HG02852 (cell line): ENCODE results near the gene POLQ.
"Not testable (repeated sequence)": the region's sequence is repeated elsewhere in the genome, so short reads cannot be mapped to it uniquely, and the experiment has no call there.

Experiments
- ATAC-seq: cut with Tn5 transposase; IDR thresholded peaks from one replicate; pipeline ENCODE4 v1.9.1; 2021; ENCODE audit warnings: mild to moderate bottlenecking, moderate library complexity; ENCODE audit not compliant: unreplicated experiment

The POLQ gene

GRCh38 chr3:121514496-121514895 is 31.3 kb downstream of the POLQ start:
- no peak for ATAC-seq

GRCh38 chr3:121508389-121508788 is 37.4 kb downstream of the POLQ start:
- ATAC-seq, result no peak

DNA sequence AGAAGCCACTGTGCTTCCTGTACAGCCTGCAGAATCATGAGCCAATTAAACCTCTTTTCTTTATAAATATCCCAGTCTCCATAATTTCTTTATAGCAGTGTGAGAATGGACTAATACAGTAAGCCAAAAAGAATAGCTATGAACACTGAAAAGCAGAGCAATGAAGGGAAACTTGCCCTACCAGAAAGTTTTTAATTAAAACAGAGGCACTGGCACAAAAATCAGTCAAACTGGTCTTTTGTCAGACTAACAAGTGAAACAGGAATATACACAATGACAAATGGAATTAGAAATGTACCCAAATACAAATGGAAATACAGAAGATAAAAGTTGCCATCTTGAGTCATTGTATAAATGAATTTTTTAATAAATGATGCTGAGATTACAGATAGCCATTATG is 40.5 kb downstream of the POLQ start:
- no peak for ATAC-seq

GRCh38 chr3:121504618-121505017 is 41.2 kb downstream of the POLQ start:
- no peak for ATAC-seq

GRCh38 chr3:121496786-121497185 is 49.0 kb downstream of the POLQ start:
- ATAC-seq, result no peak

GRCh38 chr3:121493431-121493830 is 52.4 kb downstream of the POLQ start:
- ATAC-seq, result no peak

DNA sequence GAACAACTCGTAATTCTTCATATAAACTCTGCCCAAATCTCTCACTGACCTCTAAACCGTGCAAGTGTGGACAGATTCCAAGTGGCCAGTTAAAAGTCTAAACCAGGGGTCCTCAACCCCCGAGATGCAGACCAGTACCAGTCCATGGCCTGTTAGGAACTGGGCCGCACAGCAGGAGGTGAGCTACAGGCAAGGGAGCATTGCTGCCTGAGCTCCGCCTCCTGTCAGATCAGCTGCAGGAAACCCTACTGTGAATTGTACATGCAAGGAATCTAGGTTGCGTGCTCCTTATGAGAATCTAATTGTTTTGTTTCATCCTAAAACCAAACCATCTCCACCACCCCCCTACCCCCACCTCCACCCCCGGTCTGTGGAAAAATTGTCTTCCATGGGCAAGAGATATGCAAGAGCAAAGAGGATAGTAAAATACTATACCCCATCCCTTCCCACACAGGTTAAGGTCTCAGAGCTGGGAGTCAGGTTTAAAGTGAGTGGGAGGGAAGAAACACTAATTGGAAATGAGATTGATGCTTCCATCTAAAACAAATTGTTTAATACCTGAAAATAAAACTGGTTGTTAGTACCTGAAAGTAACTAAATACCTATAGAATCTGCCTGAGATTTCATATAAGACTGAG is 54.0 kb downstream of the POLQ start:
- ATAC-seq, result no peak

DNA sequence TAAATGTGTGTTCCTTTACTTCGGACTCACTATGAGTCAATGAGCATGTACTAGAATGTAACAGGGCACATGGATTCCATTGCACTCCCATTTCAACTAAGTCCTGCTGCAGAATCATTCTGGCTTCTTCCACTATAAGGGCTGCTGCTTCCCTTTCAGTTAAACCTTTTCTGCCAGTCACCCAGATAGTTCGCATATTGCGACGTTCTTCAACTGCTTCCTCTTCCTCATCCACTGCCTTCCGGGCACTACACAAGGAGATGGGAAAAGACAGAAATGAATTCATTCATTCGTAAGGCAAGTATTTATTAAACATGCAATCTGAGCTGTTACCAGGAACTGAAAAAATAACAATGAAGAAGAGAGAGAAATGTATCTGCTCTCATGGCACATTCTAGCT is 55.6 kb downstream of the POLQ start:
- no peak for ATAC-seq

GRCh38 chr3:121488628-121489027 is 57.2 kb downstream of the POLQ start:
- no peak for ATAC-seq

GRCh38 chr3:121483290-121483689 is 62.5 kb downstream of the POLQ start:
- no peak for ATAC-seq

GRCh38 chr3:121482660-121483059 is 63.1 kb downstream of the POLQ start:
- no peak for ATAC-seq

- no peak for ATAC-seq
Measured at GRCh38 chr3:121481106-121481880, 64.5 kb downstream of the POLQ start.

DNA sequence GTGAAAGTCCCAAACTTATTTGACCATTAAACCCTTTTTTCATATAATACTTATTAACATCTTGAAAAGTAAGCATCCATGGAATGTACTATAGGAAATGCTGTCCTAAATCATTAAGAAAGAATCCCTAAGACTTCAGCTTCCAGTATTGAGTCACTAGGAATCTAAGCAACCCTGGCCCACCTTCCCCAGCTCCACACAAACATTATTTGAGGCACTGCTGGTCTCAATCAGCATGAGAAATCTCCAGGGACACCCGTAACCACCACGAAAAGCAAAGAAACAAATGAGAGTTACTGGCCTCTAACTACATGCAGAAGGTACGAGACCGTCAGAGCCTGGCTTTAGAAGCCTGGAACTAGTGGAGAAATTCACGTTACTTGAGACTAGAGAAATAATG is 68.2 kb downstream of the POLQ start:
- no peak for ATAC-seq

DNA sequence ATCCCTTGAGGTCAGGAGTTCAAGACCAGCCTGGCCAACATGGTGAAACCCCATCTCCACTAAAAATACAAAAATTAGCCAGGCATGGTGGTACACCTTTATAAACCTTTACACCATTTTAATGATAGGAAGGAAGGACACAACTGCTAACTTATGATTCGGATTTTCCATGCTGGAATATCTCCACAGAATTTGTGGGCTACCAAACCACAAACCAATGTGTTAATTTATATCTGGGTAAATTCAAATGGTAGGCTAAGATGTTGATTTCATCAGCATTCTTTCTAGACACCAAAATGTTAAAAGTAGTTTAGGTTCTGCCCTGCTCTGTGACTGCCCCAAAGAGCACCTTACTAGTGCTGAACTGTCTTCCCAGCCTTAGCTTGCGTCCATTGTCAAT is 72.8 kb downstream of the POLQ start:
- no peak for ATAC-seq

GRCh38 chr3:121467085-121467484 is 78.7 kb downstream of the POLQ start:
- ATAC-seq, result no peak

DNA sequence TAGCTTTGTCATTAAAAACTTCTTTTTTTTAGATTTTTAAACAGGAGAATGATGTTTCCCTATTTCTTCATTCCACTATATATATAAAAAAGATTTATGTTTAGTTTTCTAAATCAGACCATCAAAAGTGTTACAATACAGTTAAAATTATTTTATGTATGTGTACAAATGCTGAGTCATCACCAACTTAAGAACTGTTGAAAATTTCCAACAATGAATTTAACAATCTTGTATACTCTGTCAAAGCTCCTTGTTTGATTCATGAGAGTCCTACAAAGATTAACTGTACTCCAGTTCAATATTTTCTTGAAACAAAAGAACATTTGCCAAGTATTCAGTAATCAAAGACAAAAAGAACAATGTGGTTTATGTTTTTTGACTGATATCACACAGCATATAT is 82.0 kb downstream of the POLQ start:
- ATAC-seq, result no peak

DNA sequence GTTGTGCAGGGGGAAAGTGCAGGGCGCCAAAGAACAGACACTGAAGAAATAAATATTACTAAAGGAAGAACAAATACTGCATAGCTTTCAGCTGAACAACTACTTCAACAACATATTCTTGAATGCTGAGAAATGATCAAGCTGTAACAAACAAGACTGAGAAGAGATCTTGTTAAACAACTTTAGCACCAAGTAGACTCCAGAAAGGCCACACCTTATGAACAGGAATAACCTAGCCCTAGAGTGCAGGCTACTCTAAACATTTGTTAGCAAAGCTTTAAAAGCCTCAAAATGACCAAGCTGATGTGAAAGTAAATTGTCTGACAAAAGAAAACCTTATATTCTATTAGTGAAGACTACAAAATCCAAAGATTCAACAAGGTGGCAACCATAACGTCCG is 83.2 kb downstream of the POLQ start:
- ATAC-seq, result no peak

- not testable (repeated sequence) for ATAC-seq
Measured at GRCh38 chr3:121451752-121452151, 94.0 kb downstream of the POLQ start.

DNA sequence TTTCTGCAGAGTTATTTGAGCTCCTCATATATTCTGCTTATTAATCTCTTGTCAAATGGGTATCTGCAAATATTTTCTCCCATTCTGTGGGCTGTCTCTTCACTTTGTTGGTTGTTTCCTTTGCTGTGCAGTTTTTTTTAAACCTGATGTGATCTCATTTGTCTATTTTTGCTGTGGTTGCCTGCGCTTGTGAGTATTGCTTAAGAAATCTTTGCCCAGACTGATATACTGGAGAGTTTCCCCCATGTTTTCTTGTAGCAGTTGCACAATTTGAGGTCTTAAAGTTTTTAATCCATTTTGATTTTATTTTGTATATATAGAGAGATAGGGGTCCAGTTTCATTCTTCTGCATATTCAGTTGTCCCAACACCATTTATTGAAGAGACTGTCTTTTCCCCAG is 102.3 kb downstream of the POLQ start:
- no peak for ATAC-seq

- no peak for ATAC-seq
Measured at GRCh38 chr3:121436641-121437040, 109.1 kb downstream of the POLQ start.

GRCh38 chr3:121436074-121436473 is 109.7 kb downstream of the POLQ start:
- no peak for ATAC-seq

DNA sequence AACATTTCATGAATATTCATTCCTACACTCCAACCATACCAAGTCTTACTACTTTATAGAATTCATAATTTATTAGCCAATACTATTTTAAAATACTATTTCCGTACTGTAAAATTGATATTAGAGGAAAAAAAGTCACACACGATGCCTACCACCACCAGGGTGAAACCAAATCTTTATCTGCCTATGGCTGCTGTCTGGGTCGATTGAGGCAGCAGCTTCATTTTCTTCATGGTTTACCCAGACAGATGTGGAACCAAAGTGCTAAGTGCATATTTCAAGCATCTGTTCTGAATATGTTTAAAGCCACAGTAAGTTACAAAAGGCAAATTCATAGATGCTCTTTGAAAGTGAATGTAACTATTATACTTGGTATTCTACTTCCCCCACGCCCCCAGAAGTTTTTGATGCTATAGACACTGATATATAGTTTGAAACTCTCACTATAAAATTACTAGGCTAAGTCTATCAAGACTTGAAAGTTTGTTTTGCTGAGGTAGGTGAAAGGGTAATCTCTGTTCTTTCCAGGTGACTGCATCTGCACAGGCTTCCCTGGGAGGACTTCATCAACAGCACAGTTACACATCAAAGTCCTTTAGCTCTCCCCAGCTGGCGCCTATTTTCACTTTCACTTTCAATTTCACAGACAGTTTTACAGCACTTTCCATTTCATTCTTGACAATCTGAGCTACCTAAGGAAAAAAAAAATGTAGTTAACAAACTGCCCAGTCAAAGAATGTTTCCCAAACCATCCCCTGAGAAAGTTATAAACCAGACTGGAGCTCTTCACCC is 113.9 kb downstream of the POLQ start:
- ATAC-seq, result peak; percentile 97
